ENCODE measurements around the gene CSNK2B. TPM values are rescaled to one million over a fixed set of nuclear protein-coding genes. Genes with fewer than 3 reads are reported as not detected.

CSNK2B gene
- total and polyA plus RNA-seq, 10 of the 15 experiments (the other 5 are each of a cell fraction or from before 2014, with no cell fraction given): 56.3 to 405 (median 286) TPM

- ATAC-seq (peak; percentile 74), DNase-seq (ENCODE audit: low read depth, low spot score) (no peak), FAIRE-seq (no peak)
- H3K27ac ChIP-seq (ENCODE audit: control insufficient read depth, insufficient read depth): peak overlapping the region; percentile 99
- H2AFZ ChIP-seq (ENCODE audit: control insufficient read depth, low read depth, low read length): peak overlapping the region; percentile 87
- peaks cover 4% of the 10 kb centered on the region; the same call in 1 of the 2 replicates for H3K4me1 ChIP-seq (ENCODE audit: control insufficient read depth, insufficient read depth, low read length)
- in situ Hi-C loops (cut with MboI): no loop called here
- intact Hi-C loops (cut with micrococcal nuclease; ENCODE audit: unreplicated experiment): loop anchor here (1.0 to 2.0 kb wide), 3 partner anchors 31 to 155 kb away; partner anchors contain the start of genes ATP6V1G2, NFKBIL1 and PRRC2A
- no peaks in the 10 kb centered on the region for H3K9me3 ChIP-seq (replicated peaks; ENCODE audit: control insufficient read depth, insufficient read depth, low read length)
- SMC1A ChIA-PET (ENCODE audit: uncharacterized antibody, unreplicated experiment): interaction anchor here (0.7 to 5.0 kb wide), 15 partner anchors 8 to 181 kb away, joined by 3 to 31 read pairs (median 4); partner anchors contain the start of genes C6orf47 and GPANK1
- H4K20me1 ChIP-seq (ENCODE audit: control insufficient read depth, insufficient read depth): no peaks in the 10 kb centered on the region; the same call in 1 of the 2 replicates
- no peaks in the 10 kb centered on the region for H3K27me3 ChIP-seq (replicated peaks in 1 of 2; ENCODE audit: control insufficient read depth in 2 of 2, insufficient read depth in 2 of 2, low read length in 1 of 2)
- CTCF ChIA-PET: interaction anchor here (0.7 to 3.6 kb wide), 10 partner anchors 9 to 272 kb away, joined by 3 to 19 read pairs (median 3); partner anchors contain the start of genes ATP6V1G2, C6orf47 and GPANK1
- WGBS (ENCODE audit: insufficient coverage, insufficient replicate concordance, low lambda C conversion rate, missing lambda C conversion rate): 0% methylated on average over 29 of the region's 29 CpGs
- peaks cover 15 to 20% of the 10 kb centered on the region in 2 experiments for H3K36me3 ChIP-seq (ENCODE audit: control insufficient read depth in 2 of 2, insufficient read depth in 2 of 2, low read length in 1 of 2)
- RAD21 ChIA-PET (ENCODE audit: unreplicated experiment): interaction anchor here (0.7 to 2.5 kb wide), 7 partner anchors 9 to 118 kb away, joined by 3 to 11 read pairs (median 6); partner anchors contain the start of genes C6orf47, GPANK1 and NCR3
- H3K79me2 ChIP-seq (ENCODE audit: control insufficient read depth, insufficient read depth, low read length): peaks cover 40% of the 10 kb centered on the region
- H3K4me2 ChIP-seq (ENCODE audit: control insufficient read depth, insufficient read depth): peak overlapping the region; percentile 96
- BruUV-seq (replicated peaks): TSS peak; percentile 66
- H3K4me3 ChIP-seq: peak overlapping the region; percentile 91
- TF ChIP-seq NFYB (IDR thresholded peaks at IDR 0.05; ENCODE audit: insufficient read depth, low read depth, low read length) (peak; percentile 75; the same call in 1 of the 2 replicates), KLF5 (IDR thresholded peaks at IDR 0.05; ENCODE audit: partially characterized antibody) (no peak), NKRF (conservative IDR thresholded peaks at IDR 0.05) (no peak; the same call in none of the 2 replicates), MYB (IDR thresholded peaks at IDR 0.05; ENCODE audit: borderline replicate concordance, low read depth, low read length) (0 out of 2 replicates have a peak, but pooled peaks have one; percentile 8), PKNOX1 (IDR thresholded peaks at IDR 0.05) (peak; percentile 95), BHLHE40 (IDR thresholded peaks at IDR 0.05; ENCODE audit: borderline replicate concordance in 1 of 2, low read depth in 2 of 2, low read length in 1 of 2) (peak; percentile 87 to 95), MXI1 (IDR thresholded peaks at IDR 0.05; ENCODE audit: low read depth, low read length) (peak; percentile 36; the same call in 1 of the 2 replicates), E2F4 (IDR thresholded peaks at IDR 0.05; ENCODE audit: low read depth, low read length) (0 out of 2 replicates have a peak, but pooled peaks have one; percentile 33), TAF1 (IDR thresholded peaks at IDR 0.05; ENCODE audit: borderline replicate concordance, low read depth, low read length) (0 out of 2 replicates have a peak, but pooled peaks have one; percentile 39), GATAD2B (conservative IDR thresholded peaks at IDR 0.05; ENCODE audit: low read depth) (0 out of 2 replicates have a peak, but pooled peaks have one; percentile 5), EP300 (IDR thresholded peaks at IDR 0.05; ENCODE audit: borderline replicate concordance in 1 of 2, control insufficient read depth in 1 of 2, low read depth in 2 of 2, low read length in 2 of 2) (0 out of 4 replicates have a peak, but pooled peaks of 1 of the 2 experiments have one; percentile 34), PBX3 (IDR thresholded peaks at IDR 0.05; ENCODE audit: insufficient replicate concordance, low read depth, low read length) (peak; percentile 85), IRF4 (IDR thresholded peaks at IDR 0.05; ENCODE audit: low read depth, low read length) (0 out of 2 replicates have a peak, but pooled peaks have one; percentile 4), RB1 (IDR thresholded peaks at IDR 0.05; ENCODE audit: borderline replicate concordance) (no peak), YY1 (IDR thresholded peaks at IDR 0.05; ENCODE audit: low read depth, low read length) (peak; percentile 29; the same call in 1 of the 2 replicates)
- H3K9ac ChIP-seq (ENCODE audit: control insufficient read depth, insufficient read depth, low read length): peak overlapping the region; percentile 91
- POLR2A ChIA-PET: interaction anchor here (0.5 to 6.3 kb wide), 17 partner anchors 11 to 308 kb away, joined by 3 to 107 read pairs (median 5); partner anchors contain the start of genes C6orf47, CSNK2B, DDX39B and GPANK1
Observed at GRCh38 chr6:31651602-31652191, 14.2 kb upstream of the CSNK2B start.
